Activated T-cell treated with anti-CD3 and anti-CD28 coated beads, Interleukin-2, amount 50 U/mL, for 72 hours (primary cell): ENCODE results near the gene TEX44. TPM values are rescaled to one million over a fixed set of nuclear protein-coding genes. Genes with fewer than 3 reads are reported as not detected.
A peak's percentile ranks its signal among the peaks of the same experiment; 100 is the strongest.
"Not testable (repeated sequence)": the region's sequence is repeated elsewhere in the genome, so short reads cannot be mapped to it uniquely, and the experiment has no call there.

Experiments
- ATAC-seq, 2 donors: fragments of 150-1000 bp; cut with Tn5 transposase; replicated peaks in 1 of 2; 2 replicates each; pipeline ENCODE4 v1.10.0; 2021; ENCODE audit warnings: moderate library complexity in 2 of 2, mild to moderate bottlenecking in 1 of 2
- DNase-seq, 2 donors: peaks; one replicate each; pipeline ENCODE4 v3.0.0; 2021 to 2022; ENCODE audit warnings: mixed read lengths in 1 of 2
- H3K27ac Mint-ChIP-seq: one replicate; pipeline ENCODE4 v1.8.0; 2022; ENCODE audit warnings: mild to moderate bottlenecking, moderate library complexity, mixed read lengths
- H3K27me3 Mint-ChIP-seq: one replicate; pipeline ENCODE4 v1.8.0; 2022; ENCODE audit warnings: low read depth, mixed read lengths
- H3K36me3 Mint-ChIP-seq, 2 donors: one replicate each; pipeline ENCODE4 v1.8.0; 2022; ENCODE audit warnings: mixed read lengths in 2 of 2, mild to moderate bottlenecking in 1 of 2; ENCODE audit not compliant: insufficient read depth in 2 of 2
- H3K4me1 Mint-ChIP-seq: one replicate; pipeline ENCODE4 v1.8.0; 2022; ENCODE audit warnings: low read depth, mixed read lengths
- H3K4me3 Mint-ChIP-seq, 2 donors: one replicate each; pipeline ENCODE4 v1.8.0; 2022; ENCODE audit warnings: mild to moderate bottlenecking in 2 of 2, mixed read lengths in 2 of 2, moderate library complexity in 2 of 2
- H3K9me3 Mint-ChIP-seq, 2 donors: one replicate each; pipeline ENCODE4 v1.8.0; 2022; ENCODE audit warnings: mixed read lengths in 2 of 2
- total RNA-seq, 2 donors: library from RNA; stranded (reverse); gene quantifications; one replicate each; pipeline ENCODE4 v1.2.3, GENCODE V29; 2022

The TEX44 gene
- total RNA-seq, 2 donors from 2014 or later: not detected

- H3K27me3 Mint-ChIP-seq: no peaks in the 10 kb centered on the region
Observed at GRCh38 chr2:231557571-231558217, 35.0 kb upstream of the TEX44 start.

GRCh38 chr2:231563378-231563961 lies 29.2 kb upstream of the TEX44 start:
- Mint-ChIP-seq H3K4me1 (peaks cover under 1% of the 10 kb centered on the region), H3K36me3 (no peaks in the 10 kb centered on the region), H3K27ac (no peak overlapping the region), H3K9me3 (no peaks in the 10 kb centered on the region), H3K4me3 (no peak overlapping the region), H3K27me3 (no peaks in the 10 kb centered on the region)
- DNase-seq (peak; percentile 48 to 51), ATAC-seq (peak; percentile 80 to 83)

More at GRCh38 chr2:231557571-231558217, 35.0 kb upstream of the TEX44 start:
- H3K4me1 Mint-ChIP-seq: peaks cover 10% of the 10 kb centered on the region
- H3K4me3 Mint-ChIP-seq: no peak overlapping the region
- H3K36me3 Mint-ChIP-seq: peaks cover 8 to 10% of the 10 kb centered on the region in 2 donors
- ATAC-seq (peak; percentile 87 to 95), DNase-seq (peak; percentile 57 to 63)
- no peak overlapping the region for H3K27ac Mint-ChIP-seq
- H3K9me3 Mint-ChIP-seq: peaks cover 8 to 10% of the 10 kb centered on the region in 2 donors

- Mint-ChIP-seq H3K36me3 (no peaks in the 10 kb centered on the region), H3K27me3 (no peaks in the 10 kb centered on the region), H3K9me3 (no peaks in the 10 kb centered on the region), H3K4me3 (no peak overlapping the region), H3K4me1 (peaks cover 7% of the 10 kb centered on the region), H3K27ac (no peak overlapping the region)
- no peak for ATAC-seq
- no peak for DNase-seq
Observed at GRCh38 chr2:231565887-231566594, 26.6 kb upstream of the TEX44 start.

- Mint-ChIP-seq H3K9me3 (no peaks in the 10 kb centered on the region), H3K27ac (no peak overlapping the region), H3K36me3 (no peaks in the 10 kb centered on the region), H3K27me3 (no peaks in the 10 kb centered on the region), H3K4me3 (no peak overlapping the region), H3K4me1 (peaks cover 7% of the 10 kb centered on the region)
- DNase-seq (no peak), ATAC-seq (no peak)
Observed at GRCh38 chr2:231567159-231567558, 25.5 kb upstream of the TEX44 start.

GRCh38 chr2:231568098-231568784 lies 24.4 kb upstream of the TEX44 start:
- Mint-ChIP-seq H3K4me1 (peaks cover 7% of the 10 kb centered on the region), H3K36me3 (no peaks in the 10 kb centered on the region), H3K4me3 (no peak overlapping the region), H3K27ac (no peak overlapping the region), H3K9me3 (no peaks in the 10 kb centered on the region), H3K27me3 (no peaks in the 10 kb centered on the region)
- DNase-seq (no peak), ATAC-seq (no peak)

- H3K27me3 Mint-ChIP-seq: no peaks in the 10 kb centered on the region
- no peaks in the 10 kb centered on the region for H3K9me3 Mint-ChIP-seq
- H3K27ac Mint-ChIP-seq: no peak overlapping the region
- no peak overlapping the region for H3K4me3 Mint-ChIP-seq
- ATAC-seq (peak; percentile 37 to 63), DNase-seq (no peak)
- no peaks in the 10 kb centered on the region for H3K36me3 Mint-ChIP-seq
- H3K4me1 Mint-ChIP-seq: peaks cover 7% of the 10 kb centered on the region
Observed at GRCh38 chr2:231568785-231569435, 23.8 kb upstream of the TEX44 start.

GRCh38 chr2:231570915-231571314 lies 21.7 kb upstream of the TEX44 start:
- H3K27ac Mint-ChIP-seq, H3K4me1 Mint-ChIP-seq, DNase-seq, H3K27me3 Mint-ChIP-seq, H3K36me3 Mint-ChIP-seq, ATAC-seq, H3K4me3 Mint-ChIP-seq, H3K9me3 Mint-ChIP-seq: not testable (repeated sequence)

GRCh38 chr2:231571661-231572191 lies 20.9 kb upstream of the TEX44 start:
- Mint-ChIP-seq H3K9me3 (no peaks in the 10 kb centered on the region), H3K27me3 (no peaks in the 10 kb centered on the region), H3K4me1 (peaks cover 7% of the 10 kb centered on the region), H3K27ac (no peak overlapping the region), H3K36me3 (no peaks in the 10 kb centered on the region), H3K4me3 (no peak overlapping the region)
- DNase-seq: no peak
- no peak for ATAC-seq

- no peak overlapping the region for H3K27ac Mint-ChIP-seq
- ATAC-seq (no peak), DNase-seq (no peak)
- no peak overlapping the region for H3K4me3 Mint-ChIP-seq
- H3K4me1 Mint-ChIP-seq: peaks cover 7% of the 10 kb centered on the region
- no peaks in the 10 kb centered on the region for H3K27me3 Mint-ChIP-seq
- no peaks in the 10 kb centered on the region for H3K9me3 Mint-ChIP-seq
- no peaks in the 10 kb centered on the region for H3K36me3 Mint-ChIP-seq
Observed at GRCh38 chr2:231573096-231573495, 19.6 kb upstream of the TEX44 start.

- Mint-ChIP-seq H3K27ac (no peak overlapping the region), H3K36me3 (peaks cover 0 to 3% of the 10 kb centered on the region in 2 donors), H3K4me3 (no peak overlapping the region), H3K9me3 (peaks cover 2 to 3% of the 10 kb centered on the region in 2 donors), H3K4me1 (peaks cover 2% of the 10 kb centered on the region), H3K27me3 (no peaks in the 10 kb centered on the region)
- ATAC-seq (no peak), DNase-seq (no peak)
Observed at GRCh38 chr2:231573698-231574421, 18.8 kb upstream of the TEX44 start.

- no peak overlapping the region for H3K27ac Mint-ChIP-seq
- peaks cover 6% of the 10 kb centered on the region in 2 donors for H3K9me3 Mint-ChIP-seq
- ATAC-seq: no peak
- peaks cover 0 to 6% of the 10 kb centered on the region in 2 donors for H3K36me3 Mint-ChIP-seq
- DNase-seq: no peak
- H3K4me1 Mint-ChIP-seq: no peaks in the 10 kb centered on the region
- H3K4me3 Mint-ChIP-seq: no peak overlapping the region
- peaks cover 1% of the 10 kb centered on the region for H3K27me3 Mint-ChIP-seq
Observed at GRCh38 chr2:231575612-231576256, 16.9 kb upstream of the TEX44 start.

GRCh38 chr2:231576465-231576864 lies 16.2 kb upstream of the TEX44 start:
- H3K4me1 Mint-ChIP-seq: no peaks in the 10 kb centered on the region
- H3K27me3 Mint-ChIP-seq: peaks cover 7% of the 10 kb centered on the region
- peaks cover 6% of the 10 kb centered on the region in 2 donors for H3K9me3 Mint-ChIP-seq
- H3K36me3 Mint-ChIP-seq: peaks cover 0 to 6% of the 10 kb centered on the region in 2 donors
- ATAC-seq (no peak), DNase-seq (no peak)
- H3K4me3 Mint-ChIP-seq: no peak overlapping the region
- H3K27ac Mint-ChIP-seq: no peak overlapping the region
